T-helper 9 cell (primary cell): ENCODE measurements around the gene PTPRN2.

Experiments
- DNase-seq: peaks from one replicate; pipeline ENCODE4 v3.0.0-alpha.2; 2020

PTPRN2 gene

GRCh38 chr7:158124671-158125079, 462.9 kb downstream of the PTPRN2 start:
- no peak for DNase-seq

- DNase-seq, result no peak
These were observed 463.9 kb downstream of the PTPRN2 start for GRCh38 chr7:158123753-158124152.

DNA sequence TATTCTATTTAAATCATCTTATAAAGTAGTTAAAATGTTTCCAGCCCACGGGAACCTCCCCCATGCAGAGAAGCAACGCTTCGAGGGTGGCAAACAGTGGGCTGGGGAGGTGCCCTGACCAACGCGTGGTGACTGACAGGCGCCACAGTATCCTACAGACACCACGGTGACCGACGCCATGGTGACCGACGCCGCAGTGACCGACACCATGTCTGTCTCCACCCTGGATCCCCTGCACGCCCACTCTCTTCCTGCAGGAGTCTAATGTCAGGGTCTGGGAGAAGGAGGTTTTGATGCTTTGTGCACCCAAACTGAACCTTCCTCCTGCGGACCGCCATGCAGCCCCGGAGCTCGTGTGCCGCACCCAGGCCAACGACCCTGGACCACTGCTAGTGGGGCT, 464.4 kb downstream of the PTPRN2 start:
- no peak for DNase-seq

DNA sequence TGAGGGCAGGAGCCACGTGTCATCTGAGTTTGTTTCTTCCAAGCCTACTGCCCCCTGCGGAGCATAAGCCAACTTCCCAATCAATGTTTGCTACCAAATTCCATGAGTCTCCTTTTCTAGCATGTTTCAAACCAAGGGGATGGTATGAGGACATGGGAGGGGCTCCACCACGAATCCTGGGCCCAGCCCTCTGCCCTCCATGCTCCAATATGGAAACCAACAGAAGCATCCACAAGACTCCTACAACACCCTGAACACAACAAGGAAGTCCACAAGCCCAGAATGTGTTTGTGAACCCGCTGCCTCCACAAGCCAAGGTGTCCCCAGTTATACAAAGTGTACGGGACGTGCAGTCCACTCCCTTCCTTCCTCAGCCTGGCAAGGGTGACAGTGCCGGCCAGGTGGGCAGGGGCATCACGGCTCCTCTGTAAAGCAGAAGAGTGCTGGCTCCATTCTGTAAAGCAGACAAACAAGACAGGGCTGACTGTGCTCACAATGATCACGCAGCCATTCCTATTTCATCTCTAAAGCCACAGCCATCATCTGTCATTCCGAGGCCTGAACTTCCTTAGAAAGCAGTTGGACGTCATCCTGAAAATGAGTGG, 466.1 kb downstream of the PTPRN2 start:
- DNase-seq, result no peak

DNA sequence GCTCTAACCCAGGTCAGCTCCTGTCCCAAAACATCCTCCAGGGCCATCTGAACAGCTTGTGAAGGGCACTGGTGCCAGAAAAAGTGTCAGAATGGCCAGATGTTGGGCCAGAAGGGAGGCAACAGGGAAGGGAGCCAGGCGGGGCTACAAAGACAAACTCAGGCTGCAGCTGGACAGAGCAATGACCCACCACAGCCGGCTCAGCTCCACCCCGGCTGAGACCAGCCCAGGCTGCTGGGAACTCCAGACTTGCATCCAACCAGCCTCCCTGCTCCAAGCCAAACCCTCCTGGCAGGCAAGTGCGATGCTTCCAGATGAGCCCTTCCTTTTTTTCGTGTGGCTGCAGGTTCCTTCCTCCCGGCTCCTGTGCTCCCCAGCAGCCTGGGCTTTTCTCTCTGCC, 466.9 kb downstream of the PTPRN2 start:
- no peak for DNase-seq

- no peak for DNase-seq
These were observed 467.3 kb downstream of the PTPRN2 start for GRCh38 chr7:158120316-158120715.

DNA sequence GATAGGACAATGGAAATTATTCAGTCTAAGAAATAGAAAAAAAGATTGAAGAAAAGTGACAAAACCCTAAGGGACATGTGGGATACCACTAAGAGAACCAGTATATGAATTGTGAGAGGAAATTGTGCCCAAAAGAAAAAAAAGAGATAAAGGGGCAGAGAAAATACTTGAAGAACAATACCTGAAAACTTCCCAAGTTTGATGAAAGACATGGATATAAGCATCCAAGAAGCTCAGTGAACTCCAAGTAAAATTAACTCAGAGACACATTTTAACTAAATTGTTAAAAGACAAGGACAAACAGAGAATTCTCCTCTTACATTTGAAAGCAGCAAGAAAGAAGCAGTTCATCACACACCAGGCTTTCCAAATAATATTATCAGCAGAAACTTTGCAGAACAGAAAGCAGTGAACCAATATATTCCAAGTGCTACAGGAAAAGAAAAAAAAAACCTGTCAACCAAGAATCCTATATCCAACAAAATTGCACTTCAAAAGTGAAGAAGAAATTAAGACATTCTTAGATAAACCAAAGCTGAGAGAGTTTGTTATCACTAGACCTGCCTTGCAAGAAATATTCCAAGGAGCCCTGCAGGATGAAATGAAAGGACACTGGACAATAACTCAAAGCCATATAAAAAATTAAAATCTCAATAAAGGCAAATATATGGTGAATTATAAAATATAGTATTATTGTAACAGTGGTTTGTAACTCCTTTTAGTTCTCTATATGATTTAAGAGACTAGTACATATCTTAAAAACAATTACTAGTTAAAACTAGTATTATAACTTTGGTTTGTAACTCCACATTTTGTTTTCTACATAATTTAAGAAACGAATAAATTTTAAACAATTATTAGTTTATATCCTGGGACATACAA, 470.0 kb downstream of the PTPRN2 start:
- no peak for DNase-seq

DNA sequence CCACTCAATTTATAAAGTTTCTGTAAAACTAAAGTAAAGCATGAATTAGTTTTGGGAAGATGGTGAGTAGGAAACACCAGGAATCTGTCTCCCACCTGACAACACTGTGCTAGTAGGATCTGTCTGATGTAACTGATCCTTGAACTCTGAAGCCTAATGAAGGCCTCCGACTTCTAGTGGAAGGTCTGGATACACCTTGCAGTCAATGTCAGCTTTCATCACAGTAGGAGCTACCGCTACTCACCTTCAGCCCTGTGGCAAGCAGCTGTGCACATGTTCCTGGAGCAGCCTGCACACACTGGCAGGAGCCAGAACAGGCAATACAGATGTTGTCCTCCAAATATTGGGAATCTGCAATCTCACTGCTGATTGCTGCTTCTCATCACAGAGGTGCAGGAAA, 471.4 kb downstream of the PTPRN2 start:
- DNase-seq, result no peak

GRCh38 chr7:158114056-158114850, 473.4 kb downstream of the PTPRN2 start:
- no peak for DNase-seq

DNA sequence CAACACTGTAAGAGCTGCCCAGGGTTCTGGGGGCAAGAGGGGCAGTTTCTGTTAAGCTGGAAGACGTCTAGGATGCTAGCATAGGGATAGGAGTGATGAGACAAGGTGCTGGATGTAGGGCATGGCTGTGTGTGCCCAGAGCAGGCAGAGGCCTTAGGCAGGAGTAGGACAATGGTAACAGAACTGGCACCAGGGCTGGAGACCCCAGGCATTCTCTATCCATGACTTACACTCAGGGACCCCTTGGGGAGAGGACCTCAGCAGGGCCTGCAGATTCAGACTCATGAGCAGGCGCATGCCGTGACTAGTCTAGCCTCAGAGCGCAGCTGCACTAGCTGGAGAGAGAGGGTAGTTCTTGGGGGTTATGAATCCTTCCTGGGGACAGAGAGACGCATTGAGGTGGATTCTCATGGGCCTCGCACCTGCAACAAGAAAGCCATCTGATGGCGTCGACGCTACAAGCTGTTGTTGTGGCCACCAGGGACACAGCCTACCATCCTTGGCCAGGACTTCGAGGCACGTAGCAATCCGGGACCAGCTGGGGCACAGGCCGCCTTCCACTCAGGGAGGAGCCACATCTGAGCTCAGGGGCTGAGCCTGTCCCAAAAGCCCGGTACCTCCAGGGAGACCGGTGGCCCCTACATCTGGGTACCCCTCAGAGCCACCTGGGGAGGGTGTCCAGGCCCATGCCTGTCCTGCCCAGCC, 474.1 kb downstream of the PTPRN2 start:
- no peak for DNase-seq

GRCh38 chr7:158112571-158113320, 474.9 kb downstream of the PTPRN2 start:
- no peak for DNase-seq

DNA sequence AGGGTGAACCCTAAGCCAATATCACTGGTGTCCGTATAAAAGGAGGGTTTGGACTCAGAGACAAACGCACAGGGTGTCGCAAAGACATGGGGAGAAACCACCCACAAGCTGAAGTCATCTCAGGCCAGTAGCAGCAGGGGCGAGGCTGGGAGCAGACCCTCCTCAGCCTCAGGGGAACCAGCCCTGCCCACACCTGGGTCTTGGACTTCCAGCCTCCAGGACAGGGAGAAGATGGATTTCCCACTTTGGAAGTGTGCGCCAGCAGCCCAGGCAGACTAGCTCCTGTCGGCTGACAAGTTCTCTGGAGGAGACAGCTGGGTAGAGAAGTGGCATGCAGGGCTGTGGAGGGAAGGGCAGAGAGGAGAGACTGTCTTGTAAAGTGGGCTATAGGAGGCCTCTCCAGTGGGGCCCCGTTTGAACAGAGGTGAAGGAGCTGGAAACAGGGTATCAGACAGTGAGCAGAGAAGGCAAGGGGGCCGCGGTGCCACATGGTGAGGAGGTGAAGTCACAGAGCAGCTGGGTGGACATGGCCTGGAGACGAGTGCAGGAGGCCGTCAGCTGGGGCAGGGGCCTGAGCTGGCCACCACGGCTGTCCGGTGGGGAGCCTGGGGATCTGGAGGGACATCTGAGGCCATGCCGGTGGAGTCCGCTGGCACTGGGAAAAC, 475.6 kb downstream of the PTPRN2 start:
- DNase-seq, result no peak

- DNase-seq, result no peak
These were observed 476.4 kb downstream of the PTPRN2 start for GRCh38 chr7:158111049-158111751.

DNA sequence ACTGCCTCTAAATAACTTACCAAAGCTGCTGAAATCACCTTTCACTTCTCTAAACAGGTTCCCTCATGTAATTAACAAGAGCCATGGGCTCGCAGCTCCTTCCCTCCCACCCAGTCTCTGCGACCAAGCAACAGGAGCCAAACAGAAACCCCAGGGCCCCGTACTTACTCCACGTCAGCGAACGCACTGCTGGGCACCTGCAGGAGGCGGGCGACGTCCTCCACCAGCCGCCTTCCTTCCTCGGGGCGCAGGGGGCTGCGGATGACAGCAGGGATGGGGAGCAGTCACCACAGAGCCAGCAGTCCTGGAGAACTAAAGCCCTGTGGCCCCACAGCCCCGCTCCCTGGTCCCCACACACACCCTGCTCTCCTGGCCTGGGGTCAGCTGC, 477.0 kb downstream of the PTPRN2 start:
- DNase-seq, result no peak

DNA sequence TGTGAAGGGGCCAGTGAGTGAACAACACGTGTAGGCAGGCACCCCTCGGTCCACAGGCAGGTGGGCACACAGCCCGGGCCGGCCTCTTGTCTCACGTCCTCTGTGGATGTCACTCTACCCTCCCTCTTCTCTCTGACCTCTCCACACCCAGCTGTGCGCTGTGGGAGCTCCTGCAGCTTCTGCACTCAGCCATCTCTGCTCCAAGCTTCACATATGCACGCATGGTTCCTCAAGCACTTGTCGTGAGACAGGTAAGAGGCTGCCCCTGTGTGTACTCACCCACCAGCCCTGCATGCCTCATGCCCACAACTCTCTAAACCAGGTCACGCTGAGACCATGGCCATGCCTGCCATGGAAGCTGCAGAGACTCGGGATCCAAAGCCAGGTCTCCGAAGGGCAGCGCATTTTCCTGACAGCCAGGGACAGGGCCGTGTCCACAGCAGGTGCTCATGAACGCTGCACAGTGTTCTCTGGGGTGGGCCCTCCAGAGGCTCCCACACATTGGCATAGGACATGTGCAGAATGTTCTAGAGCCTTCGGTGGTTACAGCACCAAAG, 477.5 kb downstream of the PTPRN2 start:
- DNase-seq, result no peak

DNA sequence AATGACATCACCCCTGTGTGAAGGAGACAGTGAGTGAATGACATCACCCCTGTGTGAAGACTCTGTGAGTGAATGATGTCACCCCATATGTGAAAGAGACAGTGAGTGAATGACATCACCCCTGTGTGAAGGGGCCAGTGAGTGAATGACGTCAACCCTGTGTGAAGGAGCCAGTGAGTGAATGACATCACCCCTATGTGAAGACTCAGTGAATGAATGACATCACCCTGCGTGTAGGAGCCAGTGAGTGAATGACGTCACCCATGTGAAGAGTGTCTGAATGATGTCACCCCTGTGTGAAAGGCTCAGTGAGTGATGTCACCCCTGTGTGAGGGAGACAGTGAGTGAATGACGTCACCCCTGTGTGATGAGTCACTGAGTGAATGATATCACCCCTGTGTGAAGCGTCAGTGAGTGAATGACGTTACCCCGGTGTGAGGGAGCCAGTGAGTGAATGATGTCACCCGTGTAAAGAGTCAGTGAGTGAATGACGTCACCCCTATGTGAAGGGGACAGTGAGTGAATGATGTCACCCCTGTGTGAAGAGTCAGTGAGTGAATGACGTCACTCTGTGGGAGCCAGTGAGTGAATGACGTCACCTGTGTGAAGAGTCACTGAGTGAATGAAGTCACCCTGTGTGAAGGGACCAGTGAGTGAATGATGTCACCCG, 478.1 kb downstream of the PTPRN2 start:
- no peak for DNase-seq

GRCh38 chr7:158108646-158109293, 478.9 kb downstream of the PTPRN2 start:
- DNase-seq, result no peak

DNA sequence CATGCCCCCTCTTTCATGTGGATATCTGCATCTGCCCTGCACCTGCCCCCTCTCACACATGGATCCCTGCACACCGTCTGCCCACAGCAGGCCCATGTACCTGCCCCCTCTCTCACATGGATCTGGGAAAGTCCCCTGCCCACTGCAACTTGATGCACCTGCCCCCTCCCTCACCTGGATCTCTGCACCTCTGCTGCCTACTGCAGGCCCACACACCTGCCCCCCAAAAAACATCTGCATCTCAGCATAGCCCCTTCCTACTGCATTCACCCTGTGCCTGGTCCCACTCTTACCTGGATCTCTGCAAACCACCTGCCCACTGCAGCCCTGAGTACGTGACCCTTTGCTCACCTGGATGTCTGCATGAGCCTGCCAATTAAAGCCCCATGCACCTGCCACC, 479.8 kb downstream of the PTPRN2 start:
- no peak for DNase-seq

- no peak for DNase-seq
These were observed 481.4 kb downstream of the PTPRN2 start for GRCh38 chr7:158106272-158106671.

DNA sequence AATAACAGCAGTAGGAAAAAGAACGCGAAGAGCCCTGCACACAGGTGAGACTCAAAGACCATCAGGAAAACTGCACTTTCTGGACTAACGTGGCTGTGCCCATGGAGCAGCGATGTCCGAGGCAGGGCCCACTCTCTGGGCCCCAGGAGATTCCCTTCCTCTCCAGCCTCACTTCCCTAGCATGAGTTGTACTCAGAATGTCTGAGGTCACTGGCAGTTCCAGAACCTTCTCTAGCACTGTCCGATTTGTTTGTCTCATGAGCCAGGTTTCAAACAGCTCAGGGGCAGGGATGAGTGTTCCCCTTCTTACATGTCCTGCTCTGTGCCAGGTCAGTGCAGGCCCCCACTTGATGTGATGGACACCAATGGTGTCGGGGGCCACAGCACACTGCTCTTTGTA, 484.2 kb downstream of the PTPRN2 start:
- no peak for DNase-seq
